ENCODE results near the gene SYT17.

DNA sequence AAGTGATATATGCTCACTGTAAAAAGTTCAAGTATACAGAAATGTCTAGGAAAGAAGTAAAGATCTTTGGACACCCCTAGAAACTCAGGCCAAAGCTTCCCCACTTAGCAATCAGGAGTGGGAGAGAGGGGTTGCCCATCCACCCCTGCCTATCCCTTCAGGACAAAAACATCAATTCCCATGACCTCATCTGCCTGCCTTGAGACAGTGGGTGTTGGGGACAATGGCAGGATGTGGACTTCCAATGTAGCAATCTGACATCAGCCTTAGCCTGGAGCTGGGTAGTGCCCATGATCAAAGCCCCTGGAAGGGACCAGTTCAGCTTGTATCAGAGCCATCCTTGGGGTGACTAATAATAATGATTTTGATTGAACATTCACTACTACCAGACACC is 36.2 kb upstream of the SYT17 start:
- TF ChIP-seq, protein P1, sequence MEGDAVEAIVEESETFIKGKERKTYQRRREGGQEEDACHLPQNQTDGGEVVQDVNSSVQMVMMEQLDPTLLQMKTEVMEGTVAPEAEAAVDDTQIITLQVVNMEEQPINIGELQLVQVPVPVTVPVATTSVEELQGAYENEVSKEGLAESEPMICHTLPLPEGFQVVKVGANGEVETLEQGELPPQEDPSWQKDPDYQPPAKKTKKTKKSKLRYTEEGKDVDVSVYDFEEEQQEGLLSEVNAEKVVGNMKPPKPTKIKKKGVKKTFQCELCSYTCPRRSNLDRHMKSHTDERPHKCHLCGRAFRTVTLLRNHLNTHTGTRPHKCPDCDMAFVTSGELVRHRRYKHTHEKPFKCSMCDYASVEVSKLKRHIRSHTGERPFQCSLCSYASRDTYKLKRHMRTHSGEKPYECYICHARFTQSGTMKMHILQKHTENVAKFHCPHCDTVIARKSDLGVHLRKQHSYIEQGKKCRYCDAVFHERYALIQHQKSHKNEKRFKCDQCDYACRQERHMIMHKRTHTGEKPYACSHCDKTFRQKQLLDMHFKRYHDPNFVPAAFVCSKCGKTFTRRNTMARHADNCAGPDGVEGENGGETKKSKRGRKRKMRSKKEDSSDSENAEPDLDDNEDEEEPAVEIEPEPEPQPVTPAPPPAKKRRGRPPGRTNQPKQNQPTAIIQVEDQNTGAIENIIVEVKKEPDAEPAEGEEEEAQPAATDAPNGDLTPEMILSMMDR (IDR thresholded peaks at IDR 0.05) = no peak
- no peak for TF ChIP-seq POLR2A (IDR thresholded peaks at IDR 0.05)

Measured in body of pancreas (tissue), 4 donors.